Neural cell (in vitro differentiated cells): ENCODE data around the gene TACO1.

ENCODE experiments used
- CTCF ChIP-seq: fragments of 450-650 bp; IDR thresholded peaks from 2 replicates; pipeline ENCODE4 v1.5.1; 2014; ENCODE audit warnings: antibody characterized with exemption, mild to moderate bottlenecking, moderate library complexity; ENCODE audit not compliant: poor library complexity, severe bottlenecking
- EP300 ChIP-seq: fragments of 450-650 bp; conservative IDR thresholded peaks from 2 replicates; pipeline ENCODE4 v1.6.1; 2014; ENCODE audit warnings: antibody characterized with exemption, mild to moderate bottlenecking, moderate library complexity; ENCODE audit not compliant: poor library complexity, severe bottlenecking
- EZH2 ChIP-seq: fragments of 200-600, 300-800 bp; shearing (Covaris generic), sonication (generic); IDR thresholded peaks from 2 replicates; pipeline ENCODE4 v1.6.1; 2014; ENCODE audit warnings: antibody characterized with exemption, low read length, borderline replicate concordance, mild to moderate bottlenecking; ENCODE audit not compliant: insufficient read depth, poor library complexity, severe bottlenecking
- POLR2AphosphoS5 ChIP-seq: IDR thresholded peaks from 2 replicates; pipeline ENCODE4 v1.6.1; 2012

GRCh38 chr17:63645775-63646487 lies 45.2 kb downstream of the TACO1 start:
- TF ChIP-seq EZH2 (no peak), POLR2AphosphoS5 (no peak), CTCF (no peak), EP300 (no peak)
